GM21529 (cell line): ENCODE measurements around the gene SCNN1B.
"Not testable (repeated sequence)": the region's sequence is repeated elsewhere in the genome, so short reads cannot be mapped to it uniquely, and the experiment has no call there.

Experiments
- ATAC-seq: cut with Tn5 transposase; IDR thresholded peaks from one replicate; pipeline ENCODE4 v1.9.1; 2021; ENCODE audit not compliant: unreplicated experiment

SCNN1B gene

GRCh38 chr16:23377071-23377931, 75.2 kb downstream of the SCNN1B start:
- no peak for ATAC-seq

- ATAC-seq, result no peak
Observed at GRCh38 chr16:23378256-23378655, 76.2 kb downstream of the SCNN1B start.

- ATAC-seq, result no peak
Observed at GRCh38 chr16:23378921-23379320, 76.8 kb downstream of the SCNN1B start.

- ATAC-seq, result no peak
Observed at GRCh38 chr16:23379707-23380106, 77.6 kb downstream of the SCNN1B start.

GRCh38 chr16:23380501-23380951, 78.4 kb downstream of the SCNN1B start:
- ATAC-seq, result no peak

- ATAC-seq, result not testable (repeated sequence)
Observed at GRCh38 chr16:23381702-23382101, 79.6 kb downstream of the SCNN1B start.

GRCh38 chr16:23382279-23382678, 80.2 kb downstream of the SCNN1B start:
- no peak for ATAC-seq

GRCh38 chr16:23383881-23384280, 81.8 kb downstream of the SCNN1B start:
- ATAC-seq, result no peak

GRCh38 chr16:23384878-23385277, 82.8 kb downstream of the SCNN1B start:
- ATAC-seq, result no peak

- ATAC-seq, result no peak
Observed at GRCh38 chr16:23385441-23385840, 83.3 kb downstream of the SCNN1B start.

- no peak for ATAC-seq
Observed at GRCh38 chr16:23387666-23388065, 85.6 kb downstream of the SCNN1B start.

GRCh38 chr16:23388786-23389185, 86.7 kb downstream of the SCNN1B start:
- ATAC-seq, result no peak

GRCh38 chr16:23389201-23389600, 87.1 kb downstream of the SCNN1B start:
- no peak for ATAC-seq

- ATAC-seq, result not testable (repeated sequence)
Observed at GRCh38 chr16:23389936-23390335, 87.8 kb downstream of the SCNN1B start.

GRCh38 chr16:23391381-23392222, 89.5 kb downstream of the SCNN1B start:
- no peak for ATAC-seq

GRCh38 chr16:23392223-23392600, 90.1 kb downstream of the SCNN1B start:
- no peak for ATAC-seq

- no peak for ATAC-seq
Observed at GRCh38 chr16:23394141-23394831, 92.2 kb downstream of the SCNN1B start.

- no peak for ATAC-seq
Observed at GRCh38 chr16:23395732-23396131, 93.6 kb downstream of the SCNN1B start.

- no peak for ATAC-seq
Observed at GRCh38 chr16:23397464-23397863, 95.4 kb downstream of the SCNN1B start.

GRCh38 chr16:23398987-23399805, 97.1 kb downstream of the SCNN1B start:
- ATAC-seq, result no peak
